ENCODE data around the gene CDV3. TPM values are rescaled to one million over a fixed set of nuclear protein-coding genes. Genes with fewer than 3 reads are reported as not detected.
A peak's percentile ranks its signal among the peaks of the same experiment; 100 is the strongest.

Gene CDV3
- polyA plus RNA-seq, 2 of the 4 experiments (the other 2 are of a cell fraction): 101 to 120 TPM

GRCh38 chr3:133572158-133573053, 1.1 kb upstream of the CDV3 start:
- ChIA-PET CTCF (interaction anchor here (0.6 to 1.0 kb wide), 3 partner anchors 8 to 522 kb away, joined by 3 read pairs; no protein-coding TSS in a partner anchor), POLR2A (interaction anchor here (0.6 to 2.6 kb wide), 15 partner anchors 8 to 129 kb away, joined by 3 to 17 read pairs (median 4); no protein-coding TSS in a partner anchor)
- Histone ChIP-seq H3K27ac (peak overlapping the region; percentile 84 to 86), H3K4me2 (peak overlapping the region; percentile 70), H3K4me1 (peaks cover 60% of the 10 kb centered on the region), H3K9me3 (no peaks in the 10 kb centered on the region), H3K4me3 (peak overlapping the region; percentile 14; the same call in 1 of the 3 replicates)
- DNase-seq (ENCODE audit: low read depth in 1 of 2, low spot score in 1 of 2) (peak in 1 of 2 experiments; percentile 32), ATAC-seq (no peak), FAIRE-seq (no peak)
- 84% methylated on average over 18 of the region's 19 CpGs for WGBS (ENCODE audit: missing lambda C conversion rate)
- TF ChIP-seq HES2 (IDR thresholded peaks at IDR 0.05): no peak
- TF ChIP-seq EHF (CRISPR knock-in tag; IDR thresholded peaks at IDR 0.05): no peak
- TF ChIP-seq NPAS2 (CRISPR knock-in tag; IDR thresholded peaks at IDR 0.05; ENCODE audit: borderline replicate concordance): no peak
- TF ChIP-seq MAFK (IDR thresholded peaks at IDR 0.05; ENCODE audit: partially characterized antibody): no peak
- no peak for TF ChIP-seq FOSB (CRISPR knock-in tag; IDR thresholded peaks at IDR 0.05)
- no peak for TF ChIP-seq POLR2A (IDR thresholded peaks at IDR 0.05; ENCODE audit: low read length)
- TF ChIP-seq RAD21 (conservative IDR thresholded peaks at IDR 0.05 in 1 of 2, IDR thresholded peaks at IDR 0.05 in 1 of 2): no peak
- TF ChIP-seq, protein P1, sequence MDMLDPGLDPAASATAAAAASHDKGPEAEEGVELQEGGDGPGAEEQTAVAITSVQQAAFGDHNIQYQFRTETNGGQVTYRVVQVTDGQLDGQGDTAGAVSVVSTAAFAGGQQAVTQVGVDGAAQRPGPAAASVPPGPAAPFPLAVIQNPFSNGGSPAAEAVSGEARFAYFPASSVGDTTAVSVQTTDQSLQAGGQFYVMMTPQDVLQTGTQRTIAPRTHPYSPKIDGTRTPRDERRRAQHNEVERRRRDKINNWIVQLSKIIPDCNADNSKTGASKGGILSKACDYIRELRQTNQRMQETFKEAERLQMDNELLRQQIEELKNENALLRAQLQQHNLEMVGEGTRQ (IDR thresholded peaks at IDR 0.05): no peak
- TF ChIP-seq RNF2 (IDR thresholded peaks at IDR 0.05; ENCODE audit: borderline replicate concordance, low read depth): no peak
- TF ChIP-seq RARB (CRISPR knock-in tag; IDR thresholded peaks at IDR 0.05): no peak
- no peak for TF ChIP-seq CHD2 (IDR thresholded peaks at IDR 0.05; ENCODE audit: low read length, partially characterized antibody)
- TF ChIP-seq FOSL2 (IDR thresholded peaks at IDR 0.05): no peak
- TF ChIP-seq FOSL2 (CRISPR knock-in tag; IDR thresholded peaks at IDR 0.05): no peak
- TF ChIP-seq TP53 (CRISPR knock-in tag; IDR thresholded peaks at IDR 0.05): no peak
- TF ChIP-seq EP300 (IDR thresholded peaks at IDR 0.05): no peak
- no peak for TF ChIP-seq HDAC2 (IDR thresholded peaks at IDR 0.05)
- no peak for TF ChIP-seq RCOR1 (IDR thresholded peaks at IDR 0.05; ENCODE audit: low read depth, low read length)
- TF ChIP-seq PBX3 (IDR thresholded peaks at IDR 0.05): no peak

DNA sequence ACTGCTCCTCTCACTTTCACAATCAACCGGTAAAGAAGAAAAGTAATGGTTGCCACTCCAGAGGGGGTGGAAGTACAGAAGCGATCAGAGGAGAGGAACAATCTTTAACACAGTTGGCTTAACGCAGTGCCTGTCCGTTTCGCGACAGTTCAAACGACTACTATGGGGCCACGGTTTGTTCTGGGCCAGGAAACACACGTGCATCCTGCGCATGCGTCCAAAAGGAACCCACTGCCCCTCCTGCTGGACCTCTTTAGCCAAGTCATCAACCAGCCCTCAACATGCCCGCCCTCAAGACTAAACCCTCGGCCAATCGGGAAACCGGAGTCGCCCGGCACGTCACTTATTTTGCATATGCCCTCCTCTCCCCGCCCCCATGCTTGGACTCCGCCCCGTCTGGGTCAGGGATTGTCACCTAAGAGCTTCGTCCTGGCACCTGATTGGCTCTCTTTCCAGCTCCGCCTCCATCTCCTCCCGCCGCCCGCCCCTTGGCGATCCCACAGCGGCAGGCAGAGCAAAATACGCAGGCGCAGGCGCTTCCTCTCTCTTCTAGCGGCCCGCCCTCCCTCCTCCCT, 345 bp upstream of the CDV3 start:
- ChIA-PET CTCF (interaction anchor here (0.5 kb wide), 1 partner anchor 333 kb away, joined by 3 read pairs; no protein-coding TSS in a partner anchor), POLR2A (interaction anchor here (0.6 to 2.6 kb wide), 15 partner anchors 9 to 130 kb away, joined by 3 to 17 read pairs (median 4); no protein-coding TSS in a partner anchor)
- FAIRE-seq: no peak
- H3K4me1 ChIP-seq: peaks cover 60% of the 10 kb centered on the region
- peak overlapping the region; percentile 86 for H3K4me3 ChIP-seq
- peak; percentile 81 to 90 for ATAC-seq
- peak overlapping the region; percentile 70 for H3K4me2 ChIP-seq
- peak overlapping the region; percentile 95 to 100 for H3K27ac ChIP-seq
- TF ChIP-seq, protein P2, sequence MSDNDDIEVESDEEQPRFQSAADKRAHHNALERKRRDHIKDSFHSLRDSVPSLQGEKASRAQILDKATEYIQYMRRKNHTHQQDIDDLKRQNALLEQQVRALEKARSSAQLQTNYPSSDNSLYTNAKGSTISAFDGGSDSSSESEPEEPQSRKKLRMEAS (IDR thresholded peaks at IDR 0.05): peak; percentile 64
- no peak for TF ChIP-seq ZFP36 (IDR thresholded peaks at IDR 0.05; ENCODE audit: borderline replicate concordance, partially characterized antibody)
- TF ChIP-seq RFX5 (IDR thresholded peaks at IDR 0.05): 0 out of 2 replicates have a peak, but pooled peaks have one; percentile 63
- peak; percentile 55; the same call in 1 of the 2 replicates for TF ChIP-seq BHLHE40 (IDR thresholded peaks at IDR 0.05; ENCODE audit: low read depth, low read length)
- peak; percentile 88 for TF ChIP-seq MAFK (IDR thresholded peaks at IDR 0.05; ENCODE audit: partially characterized antibody)
- TF ChIP-seq MYC (IDR thresholded peaks at IDR 0.05; ENCODE audit: borderline replicate concordance, low read length): no peak
- peak; percentile 61 for TF ChIP-seq POLR2A (IDR thresholded peaks at IDR 0.05; ENCODE audit: low read length)
- no peak for TF ChIP-seq CBX8 (IDR thresholded peaks at IDR 0.05)
- peak; percentile 74 to 99 for DNase-seq (ENCODE audit: low read depth in 1 of 2, low spot score in 1 of 2)
- no peaks in the 10 kb centered on the region for H3K9me3 ChIP-seq
- 3% methylated on average over 21 of the region's 33 CpGs for WGBS (ENCODE audit: missing lambda C conversion rate)

Data from A549 (cell line).